Body of pancreas (tissue), 4 donors: ENCODE measurements around the gene CD3D.

Source experiments
- POLR2A ChIP-seq, 3 donors: fragments of 450-650 bp; IDR thresholded peaks; one replicate each; pipeline ENCODE4 v1.6.1; 2016; ENCODE audit warnings: antibody characterized with exemption in 3 of 3, mild to moderate bottlenecking in 2 of 3
- TF ChIP-seq, protein P1 (sequence below), 7 experiments: fragments of 450-650 bp in 4 of 7; fragments of 200-600 bp in 3 of 7; sonication (generic) in 3 of 7; IDR thresholded peaks; one replicate each; pipeline ENCODE4 v1.5.1; 2016 to 2019; ENCODE audit warnings: antibody characterized with exemption in 7 of 7

DNA sequence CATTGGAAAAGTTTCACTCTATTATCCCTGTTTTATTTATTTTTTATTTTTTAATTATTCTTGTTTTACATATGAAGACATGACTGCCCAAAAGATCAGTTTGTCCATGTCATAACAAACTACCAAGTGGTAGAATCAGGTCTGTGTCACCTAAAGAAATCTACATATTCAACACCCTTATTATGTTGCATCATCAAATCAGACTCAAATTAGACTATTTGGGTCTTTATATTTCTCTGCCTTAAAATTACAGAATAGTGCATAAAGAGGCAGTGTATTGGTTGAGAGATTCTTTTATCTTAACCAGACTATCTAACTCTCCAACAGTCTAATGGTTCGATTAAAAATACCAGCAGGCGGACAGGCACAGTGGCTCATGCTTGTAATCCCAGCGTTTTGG lies 40.4 kb upstream of the CD3D start:
- TF ChIP-seq POLR2A (IDR thresholded peaks at IDR 0.05): no peak
- TF ChIP-seq, protein P1, sequence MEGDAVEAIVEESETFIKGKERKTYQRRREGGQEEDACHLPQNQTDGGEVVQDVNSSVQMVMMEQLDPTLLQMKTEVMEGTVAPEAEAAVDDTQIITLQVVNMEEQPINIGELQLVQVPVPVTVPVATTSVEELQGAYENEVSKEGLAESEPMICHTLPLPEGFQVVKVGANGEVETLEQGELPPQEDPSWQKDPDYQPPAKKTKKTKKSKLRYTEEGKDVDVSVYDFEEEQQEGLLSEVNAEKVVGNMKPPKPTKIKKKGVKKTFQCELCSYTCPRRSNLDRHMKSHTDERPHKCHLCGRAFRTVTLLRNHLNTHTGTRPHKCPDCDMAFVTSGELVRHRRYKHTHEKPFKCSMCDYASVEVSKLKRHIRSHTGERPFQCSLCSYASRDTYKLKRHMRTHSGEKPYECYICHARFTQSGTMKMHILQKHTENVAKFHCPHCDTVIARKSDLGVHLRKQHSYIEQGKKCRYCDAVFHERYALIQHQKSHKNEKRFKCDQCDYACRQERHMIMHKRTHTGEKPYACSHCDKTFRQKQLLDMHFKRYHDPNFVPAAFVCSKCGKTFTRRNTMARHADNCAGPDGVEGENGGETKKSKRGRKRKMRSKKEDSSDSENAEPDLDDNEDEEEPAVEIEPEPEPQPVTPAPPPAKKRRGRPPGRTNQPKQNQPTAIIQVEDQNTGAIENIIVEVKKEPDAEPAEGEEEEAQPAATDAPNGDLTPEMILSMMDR (IDR thresholded peaks at IDR 0.05): no peak
